HCT116 (cell line): ENCODE measurements around the gene GTF3C5. TPM values are rescaled to one million over a fixed set of nuclear protein-coding genes. Genes with fewer than 3 reads are reported as not detected.

Source experiments
- ATAC-seq: fragments of 200-7000 bp; cut with Tn5 transposase; 2 replicates; pipeline ENCODE4 v1.9.1; 2020; ENCODE audit warnings: mild to moderate bottlenecking, moderate library complexity
- BruUV-seq: library from RNA; stranded (reverse); fragments of 400-500 nt; replicated peaks from 2 replicates; lab custom pipeline; 2021; lab: Mats Ljungman, UMichigan
- CTCF ChIA-PET: fragments of 300-600 bp; sonication (Branson Sonifier 250); formaldehyde crosslinking; loops from one replicate; lab custom pipeline; 2021; ENCODE audit warnings: antibody characterized with exemption; lab: Charles Lee
- POLR2A ChIA-PET: fragments of 300-600, 350-600 bp; sonication (Branson Sonifier 250); formaldehyde crosslinking; loops from one replicate; lab custom pipeline; 2021; ENCODE audit warnings: antibody characterized with exemption; lab: Charles Lee
- RAD21 ChIA-PET, 2 experiments: fragments of 300-600 bp; sonication (Branson Sonifier 250); formaldehyde crosslinking; loops; one replicate each; lab custom pipeline; 2023; ENCODE audit warnings: low total read pairs in 2 of 2; ENCODE audit not compliant: uncharacterized antibody in 2 of 2, unreplicated experiment in 2 of 2, low non-redundant PET in 1 of 2; lab: Charles Lee
- DNase-seq: peaks from one replicate; pipeline ENCODE4 v3.0.0-alpha.2; 2010; ENCODE audit warnings: low read depth, low spot score
- H2AFZ ChIP-seq: fragments of 200-600 bp; shearing (Covaris generic), sonication (generic); 2 replicates; pipeline ENCODE4 v1.6.1; 2017; ENCODE audit warnings: low read depth, mixed run types, mixed read lengths, antibody characterized with exemption, low read length; ENCODE audit not compliant: poor library complexity, severe bottlenecking
- H3K27ac ChIP-seq: 2 replicates; pipeline ENCODE4 v1.5.1; 2012; ENCODE audit warnings: low read depth, low read length
- H3K27me3 ChIP-seq: fragments of 200-600 bp; sonication (generic); 2 replicates; pipeline ENCODE4 v1.6.1; 2016; ENCODE audit warnings: mixed run types, low read length, mixed read lengths; ENCODE audit not compliant: insufficient read depth
- H3K36me3 ChIP-seq, 2 experiments: fragments of 200-500 bp in 1 of 2; fragments of 200-600 bp in 1 of 2; sonication (Bioruptor generic) in 1 of 2; sonication (generic) in 1 of 2; 2 replicates each; pipeline versions ENCODE4 v1.5.1 to v1.6.1; 2014 to 2016; ENCODE audit warnings: low read length in 2 of 2, inconsistent platforms in 1 of 2, mixed read lengths in 1 of 2, mixed run types in 1 of 2; ENCODE audit not compliant: insufficient read depth in 2 of 2, control insufficient read depth in 1 of 2
- H3K4me1 ChIP-seq, 2 experiments: fragments of 200-600 bp in 1 of 2; sonication (generic) in 1 of 2; 2 replicates each; pipeline versions ENCODE4 v1.5.1 to v1.6.1; 2012 to 2017; ENCODE audit warnings: low read length in 2 of 2, inconsistent platforms in 1 of 2, mild to moderate bottlenecking in 1 of 2, mixed read lengths in 1 of 2, mixed run types in 1 of 2, moderate library complexity in 1 of 2; ENCODE audit not compliant: insufficient read depth in 2 of 2, control insufficient read depth in 1 of 2
- H3K4me2 ChIP-seq: fragments of 200-600 bp; sonication (generic); 2 replicates; pipeline ENCODE4 v1.6.1; 2017; ENCODE audit warnings: mixed run types, low read length, mixed read lengths
- H3K4me3 ChIP-seq, 2 experiments: fragments of 200-600 bp in 1 of 2; sonication (generic) in 1 of 2; replicated peaks in 1 of 2; 2 replicates each; pipeline ENCODE4 v1.5.1; 2011 to 2016; ENCODE audit warnings: low read length in 2 of 2, control low read depth in 1 of 2, low read depth in 1 of 2, mild to moderate bottlenecking in 1 of 2, mixed read lengths in 1 of 2, mixed run types in 1 of 2
- H3K79me2 ChIP-seq: fragments of 200-600 bp; sonication (generic); 2 replicates; pipeline ENCODE4 v1.6.1; 2017; ENCODE audit warnings: mild to moderate bottlenecking, mixed run types, low read length, moderate library complexity, mixed read lengths; ENCODE audit not compliant: insufficient read depth
- H3K9ac ChIP-seq: fragments of 200-600 bp; sonication (generic); 2 replicates; pipeline ENCODE4 v1.6.1; 2016; ENCODE audit warnings: low read length, mixed read lengths
- H3K9me2 ChIP-seq: fragments of 200-600 bp; sonication (generic), shearing (Covaris generic); 2 replicates; pipeline ENCODE4 v1.6.1; 2017; ENCODE audit warnings: mixed run types, mild to moderate bottlenecking, moderate library complexity; ENCODE audit not compliant: insufficient read depth
- H3K9me3 ChIP-seq, 2 experiments: fragments of 200-500 bp in 1 of 2; fragments of 200-600 bp in 1 of 2; sonication (Bioruptor generic) in 1 of 2; sonication (generic) in 1 of 2; 2 replicates each; pipeline ENCODE4 v1.6.1; 2014 to 2017; ENCODE audit warnings: low read length in 2 of 2, mixed read lengths in 2 of 2, inconsistent platforms in 1 of 2, low read depth in 1 of 2, mild to moderate bottlenecking in 1 of 2, mixed run types in 1 of 2, moderate library complexity in 1 of 2; ENCODE audit not compliant: control insufficient read depth in 1 of 2, insufficient read depth in 1 of 2
- H4K20me1 ChIP-seq: fragments of 200-600 bp; sonication (generic), shearing (Covaris generic); 2 replicates; pipeline ENCODE4 v1.6.1; 2017; ENCODE audit warnings: mixed run types, mild to moderate bottlenecking, moderate library complexity; ENCODE audit not compliant: insufficient read depth
- ATF3 ChIP-seq: IDR thresholded peaks from 2 replicates; pipeline ENCODE4 v1.6.1; 2012
- EGR1 ChIP-seq: IDR thresholded peaks from 2 replicates; pipeline ENCODE4 v1.6.1; 2012; ENCODE audit warnings: low read depth
- ELF1 ChIP-seq: IDR thresholded peaks from 2 replicates; pipeline ENCODE4 v1.6.1; 2012; ENCODE audit warnings: low read depth, borderline replicate concordance
- EZH2 ChIP-seq: fragments of 200-600 bp; sonication (generic); IDR thresholded peaks from 2 replicates; pipeline ENCODE4 v1.6.1; 2017; ENCODE audit warnings: antibody characterized with exemption, mixed run types
- JUND ChIP-seq: IDR thresholded peaks from 2 replicates; pipeline ENCODE4 v1.6.1; 2012
- RAD21 ChIP-seq: IDR thresholded peaks from 2 replicates; pipeline ENCODE4 v1.6.1; 2012; ENCODE audit warnings: low read depth, mild to moderate bottlenecking
- SRF ChIP-seq: IDR thresholded peaks from 2 replicates; pipeline ENCODE4 v1.6.1; 2012; ENCODE audit warnings: low read depth
- TCF7L2 ChIP-seq: IDR thresholded peaks from 2 replicates; pipeline ENCODE4 v1.7.0; 2011; ENCODE audit warnings: borderline replicate concordance, inconsistent platforms; ENCODE audit not compliant: insufficient read depth, insufficient read length; ENCODE audit errors: extremely low read depth
- ZBTB33 ChIP-seq: IDR thresholded peaks from 2 replicates; pipeline ENCODE4 v1.6.1; 2011; ENCODE audit warnings: mild to moderate bottlenecking, low read length, moderate library complexity; ENCODE audit not compliant: insufficient replicate concordance; ENCODE audit errors: extremely low read depth
- intact Hi-C: fragments of 100-400 bp; cut with micrococcal nuclease; formaldehyde crosslinking; loops from 2 replicates; pipeline ENCODE4 v1.10.0; 2022
- total RNA-seq: library from RNA; stranded (reverse); gene quantifications from one replicate; pipeline ENCODE4 v1.2.1, GENCODE V29; 2021; ENCODE audit not compliant: unreplicated experiment

The GTF3C5 gene
- total RNA-seq, 1 experiment from 2014 or later: 95.1 TPM

GRCh38 chr9:132984202-132985070 is 46.4 kb upstream of the GTF3C5 start:
- ChIA-PET RAD21 (no interaction called here), POLR2A (no interaction called here), CTCF (no interaction called here)
- no TSS peak for BruUV-seq
- DNase-seq: no peak
- Histone ChIP-seq H3K9me2 (no peaks in the 10 kb centered on the region), H3K27me3 (peaks cover 4% of the 10 kb centered on the region; the same call in 1 of the 2 replicates), H3K27ac (no peak overlapping the region), H3K4me2 (no peak overlapping the region), H2AFZ (no peak overlapping the region), H3K9me3 (no peaks in the 10 kb centered on the region), H3K36me3 (no peaks in the 10 kb centered on the region), H3K9ac (no peak overlapping the region), H4K20me1 (no peaks in the 10 kb centered on the region), H3K4me1 (peaks cover 0 to 12% of the 10 kb centered on the region in 2 experiments; a peak in 2 of 4 replicates), H3K79me2 (no peaks in the 10 kb centered on the region), H3K4me3 (no peak overlapping the region)
- intact Hi-C loops: no loop called here
- TF ChIP-seq JUND (no peak), SRF (no peak), TCF7L2 (no peak), RAD21 (no peak), ELF1 (no peak), ATF3 (no peak), ZBTB33 (no peak), EGR1 (no peak), EZH2 (no peak)
- ATAC-seq: no peak
